GM12878 (cell line): ENCODE data around the gene PLCB2. TPM values are rescaled to one million over a fixed set of nuclear protein-coding genes. Genes with fewer than 3 reads are reported as not detected.

Experiments
- ATAC-seq: fragments of 200-7000 bp; cut with Tn5 transposase; 3 replicates; pipeline ENCODE4 v1.9.1; 2020; ENCODE audit warnings: mild to moderate bottlenecking, moderate library complexity
- BruUV-seq: library from RNA; stranded (reverse); fragments of 400-500 nt; replicated peaks from 2 replicates; lab custom pipeline; 2021; lab: Mats Ljungman, UMichigan
- CTCF ChIA-PET: fragments of 300-600 bp; sonication (Branson Sonifier 250); formaldehyde crosslinking; extraction: SDS; loops from one replicate; lab custom pipeline; 2021; ENCODE audit warnings: inconsistent platforms; lab: Yijun Ruan, JAX
- POLR2A ChIA-PET: fragments of 350-600 bp; formaldehyde crosslinking; extraction: SDS; loops from one replicate; lab custom pipeline; 2021; ENCODE audit warnings: inconsistent platforms; lab: Charles Lee
- RAD21 ChIA-PET: fragments of 300-600 bp; sonication (Branson Sonifier 250); formaldehyde crosslinking; loops from one replicate; lab custom pipeline; 2023; ENCODE audit warnings: antibody characterized with exemption; ENCODE audit not compliant: unreplicated experiment; lab: Charles Lee
- SMC1A ChIA-PET: fragments of 300-600 bp; sonication (Branson Sonifier 250); formaldehyde crosslinking; loops from one replicate; lab custom pipeline; 2023; ENCODE audit not compliant: unreplicated experiment, uncharacterized antibody; lab: Charles Lee
- DNase-seq: peaks from one replicate; pipeline ENCODE4 v3.0.0-alpha.2; 2011; ENCODE audit warnings: low read depth, low spot score
- FAIRE-seq: peaks from 3 replicates; lab custom pipeline; 2011; peaks lifted over from hg19 to GRCh38; lab: Jason Lieb, UNC
- H2AFZ ChIP-seq: 2 replicates; pipeline ENCODE4 v1.6.0; 2011; ENCODE audit warnings: low read depth, low read length, control low read depth; ENCODE audit not compliant: control insufficient read depth
- H3K27ac ChIP-seq: 2 replicates; pipeline ENCODE4 v1.5.1; 2011; ENCODE audit warnings: control low read depth; ENCODE audit not compliant: control insufficient read depth, insufficient read depth
- H3K27me3 ChIP-seq, 2 experiments: replicated peaks in 1 of 2; 2 replicates each; pipeline versions ENCODE4 v1.6.0 to v1.6.1; 2011; ENCODE audit warnings: low read length in 1 of 2; ENCODE audit not compliant: control insufficient read depth in 2 of 2, insufficient read depth in 2 of 2
- H3K36me3 ChIP-seq, 2 experiments: 2 replicates each; pipeline ENCODE4 v1.5.1; 2011; ENCODE audit warnings: low read length in 1 of 2; ENCODE audit not compliant: control insufficient read depth in 2 of 2, insufficient read depth in 2 of 2
- H3K4me1 ChIP-seq: 2 replicates; pipeline ENCODE4 v1.6.1; 2011; ENCODE audit warnings: mild to moderate bottlenecking, low read length, moderate library complexity, mixed read lengths; ENCODE audit not compliant: control insufficient read depth, insufficient read depth
- H3K4me2 ChIP-seq: 2 replicates; pipeline ENCODE4 v1.6.0; 2011; ENCODE audit warnings: control low read depth; ENCODE audit not compliant: control insufficient read depth, insufficient read depth
- H3K4me3 ChIP-seq: fragments of 200-600 bp; sonication (generic); 2 replicates; pipeline ENCODE4 v1.5.1; 2016
- H3K79me2 ChIP-seq: 2 replicates; pipeline ENCODE4 v1.6.0; 2011; ENCODE audit warnings: low read length; ENCODE audit not compliant: control insufficient read depth, insufficient read depth
- H3K9ac ChIP-seq: 2 replicates; pipeline ENCODE4 v1.8.0; 2011; ENCODE audit warnings: low read length, control low read depth, mixed read lengths; ENCODE audit not compliant: control insufficient read depth, insufficient read depth
- H3K9me3 ChIP-seq: replicated peaks from 3 replicates; pipeline ENCODE4 v1.5.1; 2011; ENCODE audit warnings: mild to moderate bottlenecking, low read length; ENCODE audit not compliant: control insufficient read depth, insufficient read depth
- H4K20me1 ChIP-seq: 2 replicates; pipeline ENCODE4 v1.6.0; 2011; ENCODE audit not compliant: control insufficient read depth, insufficient read depth
- BRCA1 ChIP-seq: IDR thresholded peaks from 2 replicates; pipeline ENCODE4 v1.6.1; 2011; ENCODE audit warnings: low read depth, low read length, improper control_type of control experiment
- E4F1 ChIP-seq: fragments of 450-650 bp; IDR thresholded peaks from 2 replicates; pipeline ENCODE4 v1.6.1; 2018; ENCODE audit warnings: borderline replicate concordance, mild to moderate bottlenecking; ENCODE audit not compliant: partially characterized antibody
- HCFC1 ChIP-seq: fragments of 150-350 bp; IDR thresholded peaks from 2 replicates; pipeline ENCODE4 v1.6.1; 2014; ENCODE audit warnings: low read length
- JUNB ChIP-seq: IDR thresholded peaks from 2 replicates; pipeline ENCODE4 v1.6.1; 2016; ENCODE audit warnings: antibody characterized with exemption, mild to moderate bottlenecking
- MEF2A ChIP-seq: IDR thresholded peaks from 2 replicates; pipeline ENCODE4 v1.6.1; 2011; ENCODE audit warnings: low read depth, mild to moderate bottlenecking, low read length, moderate library complexity; ENCODE audit not compliant: insufficient read depth
- NFYA ChIP-seq: IDR thresholded peaks from 2 replicates; pipeline ENCODE4 v1.6.1; 2011; ENCODE audit warnings: low read depth, mild to moderate bottlenecking, low read length, improper control_type of control experiment, borderline replicate concordance
- STAT1 ChIP-seq: fragments of 450-650 bp; conservative IDR thresholded peaks from 2 replicates; pipeline ENCODE4 v1.6.1; 2014; ENCODE audit warnings: antibody characterized with exemption, mild to moderate bottlenecking
- TAF1 ChIP-seq: IDR thresholded peaks from 2 replicates; pipeline ENCODE4 v1.6.1; 2011; ENCODE audit warnings: mild to moderate bottlenecking, low read depth, low read length, borderline replicate concordance
- YBX1 ChIP-seq: fragments of 450-650 bp; IDR thresholded peaks from 2 replicates; pipeline ENCODE4 v1.6.1; 2016; ENCODE audit warnings: antibody characterized with exemption
- ZBTB11 ChIP-seq: fragments of 450-650 bp; formaldehyde crosslinking; IDR thresholded peaks from 2 replicates; pipeline ENCODE4 v1.5.0; 2022; ENCODE audit warnings: mild to moderate bottlenecking, missing genetic modification characterization
- WGBS: methylation state at CpG from one replicate; pipeline ENCODE4 v1.1.6; 2016; ENCODE audit warnings: low lambda C conversion rate; ENCODE audit not compliant: insufficient replicate concordance, insufficient coverage; ENCODE audit errors: missing lambda C conversion rate; 5-methylcytosine and 5-hydroxymethylcytosine counted together
- in situ Hi-C: fragments of 300-500 bp; cut with MboI; formaldehyde crosslinking; loops from 9 replicates; pipeline ENCODE4 v1.14.3; 2018; ENCODE audit warnings: mixed read lengths
- intact Hi-C: fragments of 100-400 bp; cut with micrococcal nuclease; formaldehyde crosslinking; loops from one replicate; pipeline ENCODE4 v1.14.2; 2022; ENCODE audit not compliant: unreplicated experiment
- polyA plus RNA-seq, 11 experiments: library from polyadenylated mRNA; depleted of rRNA in 4 of 11; unstranded in 6 of 11; stranded (reverse) in 5 of 11; fragments of >200 nt; fragmentation: Nextera tagmentation in 4 of 11; fragmentation: Illumina TruSeq in 1 of 11; extraction: Ambion mirVana in 4 of 11; extraction: Trizol in 1 of 11; gene quantifications; 1 replicate in 1 of 11; 2 replicates in 10 of 11; pipeline versions ENCODE4 v1.2.1 to v1.2.3, GENCODE V29; 2011 to 2016; ENCODE audit warnings: inconsistent platforms in 2 of 11, missing spikeins in 2 of 11, low read depth in 1 of 11
- total RNA-seq, 4 experiments: library from RNA; depleted of rRNA in 3 of 4; stranded (reverse); fragments of >200 nt in 3 of 4; fragmentation: Illumina TruSeq in 1 of 4; extraction: Trizol in 1 of 4; gene quantifications; 2 replicates each; pipeline versions ENCODE4 v1.2.1 to v1.2.3, GENCODE V29; 2013 to 2021

The PLCB2 gene
- total and polyA plus RNA-seq, 10 of the 15 experiments (the other 5 are each of a cell fraction or from before 2014, with no cell fraction given): 1.2 to 39.4 (median 10.7) TPM

- ChIA-PET CTCF (interaction anchor here (1.0 to 6.7 kb wide), 10 partner anchors 9 to 110 kb away, joined by 3 to 103 read pairs (median 4); partner anchors contain the start of gene CCDC9B), RAD21 (interaction anchor here (4.1 kb wide), 1 partner anchor 9 kb away, joined by 21 read pairs; no protein-coding TSS in a partner anchor), POLR2A (interaction anchor here (1.0 kb wide), 1 partner anchor 9 kb away, joined by 3 read pairs; no protein-coding TSS in a partner anchor), SMC1A (interaction anchor here (1.5 to 5.7 kb wide), 2 partner anchors 10 to 11 kb away, joined by 5 to 31 read pairs; no protein-coding TSS in a partner anchor)
- BruUV-seq: no TSS peak
- in situ Hi-C loops (no loop called here), intact Hi-C loops (no loop called here)
- H3K36me3 ChIP-seq: no peaks in the 10 kb centered on the region
- no peak overlapping the region for H3K4me3 ChIP-seq
- FAIRE-seq: no peak
- no peaks in the 10 kb centered on the region for H3K9me3 ChIP-seq
- 56% methylated on average over 3 of the region's 3 CpGs for WGBS
- H3K27ac ChIP-seq: no peak overlapping the region
- no peaks in the 10 kb centered on the region for H3K27me3 ChIP-seq
- DNase-seq: no peak
- ATAC-seq: no peak
- no peak overlapping the region for H2AFZ ChIP-seq
- TF ChIP-seq YBX1: no peak
- no peak for TF ChIP-seq ZBTB11
- no peak for TF ChIP-seq STAT1
- no peak for TF ChIP-seq BRCA1
- no peak for TF ChIP-seq TAF1
- no peak for TF ChIP-seq E4F1
- no peak for TF ChIP-seq NFYA
- no peak for TF ChIP-seq MEF2A
- no peak for TF ChIP-seq HCFC1
- TF ChIP-seq JUNB: no peak
- no peaks in the 10 kb centered on the region; the same call in 1 of the 2 replicates for H3K4me1 ChIP-seq
- H3K79me2 ChIP-seq: no peaks in the 10 kb centered on the region
- no peak overlapping the region for H3K4me2 ChIP-seq
- no peaks in the 10 kb centered on the region for H4K20me1 ChIP-seq
- H3K9ac ChIP-seq: no peak overlapping the region
These were observed 20.4 kb upstream of the PLCB2 start for GRCh38 chr15:40328176-40328575.
